ENCODE measurements around the gene ZNRD2.

Gene ZNRD2

DNA sequence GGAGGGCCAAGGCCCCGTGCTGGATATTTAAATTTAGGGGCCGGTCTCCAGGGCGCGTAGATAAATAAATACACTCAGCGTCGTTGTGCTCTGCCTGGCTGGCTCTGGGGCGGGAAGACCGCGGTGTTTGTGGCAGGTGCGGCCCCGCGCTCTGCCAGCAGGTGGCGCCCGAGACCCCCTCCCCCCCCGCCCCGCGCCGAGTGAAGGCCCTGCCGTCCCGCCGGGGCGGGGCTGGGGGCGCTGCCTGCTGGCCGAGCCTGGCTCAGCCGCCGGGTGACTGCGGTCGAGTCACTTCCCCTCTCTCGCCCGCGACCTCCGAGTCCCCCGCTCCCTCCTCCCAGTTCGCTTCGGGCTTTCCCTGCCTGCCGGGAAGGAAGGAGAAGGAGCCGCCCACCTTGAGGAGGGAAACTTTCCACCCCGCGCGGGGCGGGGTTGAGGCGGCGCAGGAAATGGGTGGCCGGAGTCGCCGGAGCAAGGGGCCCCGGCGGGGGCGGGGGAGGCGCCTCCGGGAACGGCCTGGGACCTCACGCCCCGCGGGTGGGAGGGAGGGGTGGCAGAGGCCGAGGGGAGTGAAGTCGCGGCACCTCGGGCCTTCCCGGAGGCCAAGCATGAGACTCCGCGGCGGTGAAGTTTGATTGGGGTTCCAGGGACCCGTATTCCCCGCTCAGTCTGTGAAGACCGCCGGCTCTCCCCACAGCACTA is 4.0 kb downstream of the ZNRD2 start:
- peak; percentile 98 for DNase-seq

DNA sequence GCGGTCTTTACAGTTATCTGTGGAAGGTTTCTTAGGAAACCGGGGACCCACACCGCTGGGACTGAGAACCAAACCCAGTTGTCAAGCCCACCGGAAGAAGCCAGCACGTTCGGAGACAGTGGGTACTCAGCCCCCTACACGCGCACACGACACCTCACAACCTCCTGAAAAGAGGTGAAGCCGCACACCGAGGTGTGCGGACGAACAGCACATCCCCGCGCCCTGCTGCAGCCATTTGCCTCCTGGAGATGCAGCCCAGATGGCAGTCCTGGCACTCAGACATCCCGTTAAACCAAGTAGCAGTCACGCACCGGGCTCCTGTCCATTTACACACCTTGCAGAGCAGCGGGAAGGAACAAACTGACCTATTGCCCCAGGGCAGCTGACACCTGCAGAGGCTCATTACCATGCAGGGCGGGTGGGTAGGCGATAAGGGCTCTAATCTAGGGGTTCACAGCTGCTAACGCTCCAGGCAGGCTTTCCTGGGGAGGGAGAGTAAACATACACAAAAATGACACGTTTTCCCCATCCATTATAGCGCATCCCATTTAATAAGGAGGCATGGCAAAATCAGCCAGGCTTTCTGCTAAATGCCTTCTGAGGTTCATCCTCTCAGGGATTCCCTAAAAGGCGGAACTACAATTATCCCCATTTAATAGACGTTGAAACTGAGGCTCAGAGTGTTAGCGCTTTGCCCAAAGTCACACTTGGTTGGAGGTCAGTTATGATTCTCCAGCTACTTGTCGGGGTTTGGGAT is 4.7 kb downstream of the ZNRD2 start:
- DNase-seq = no peak

DNA sequence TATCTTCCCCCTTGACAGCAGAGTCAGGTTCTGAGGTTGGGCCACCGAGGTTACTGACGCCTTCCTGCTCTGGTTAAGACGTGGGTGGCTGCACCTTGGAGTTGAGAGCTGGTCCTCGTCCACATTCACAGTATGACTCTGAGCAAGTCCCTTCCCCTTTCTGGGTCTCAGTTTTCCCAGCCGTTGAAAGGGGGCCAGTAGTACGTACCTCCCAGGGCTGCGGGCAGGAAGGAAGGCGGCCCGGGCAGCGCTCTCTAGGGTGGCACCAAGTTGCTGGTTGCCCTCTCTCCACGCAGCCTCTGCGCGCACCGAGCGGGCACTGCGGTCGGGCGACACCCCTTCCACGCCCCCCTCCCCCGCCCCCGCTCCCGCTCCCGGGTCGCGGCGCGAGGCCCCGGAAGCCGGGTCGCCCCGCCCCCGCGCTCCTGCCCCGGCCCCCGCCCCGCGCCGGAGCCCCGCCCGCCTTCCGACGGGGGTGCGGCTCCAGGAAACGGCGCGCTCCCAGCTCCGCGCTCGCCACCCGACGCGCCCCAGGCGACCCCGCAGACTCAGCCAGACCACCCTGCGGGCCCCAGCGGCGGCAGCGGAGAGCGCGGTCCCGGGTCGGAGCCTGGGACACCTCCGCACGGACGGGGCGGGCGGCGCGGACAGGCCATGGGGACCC is 5.4 kb downstream of the ZNRD2 start, which contains the start of gene EHBP1L1:
Gene EHBP1L1, plus strand, starts transcription at position 486 of the 664 bp plus-strand sequence. CDS start 250 bp downstream, outside the sequence.
- peak; percentile 62 for DNase-seq

DNA sequence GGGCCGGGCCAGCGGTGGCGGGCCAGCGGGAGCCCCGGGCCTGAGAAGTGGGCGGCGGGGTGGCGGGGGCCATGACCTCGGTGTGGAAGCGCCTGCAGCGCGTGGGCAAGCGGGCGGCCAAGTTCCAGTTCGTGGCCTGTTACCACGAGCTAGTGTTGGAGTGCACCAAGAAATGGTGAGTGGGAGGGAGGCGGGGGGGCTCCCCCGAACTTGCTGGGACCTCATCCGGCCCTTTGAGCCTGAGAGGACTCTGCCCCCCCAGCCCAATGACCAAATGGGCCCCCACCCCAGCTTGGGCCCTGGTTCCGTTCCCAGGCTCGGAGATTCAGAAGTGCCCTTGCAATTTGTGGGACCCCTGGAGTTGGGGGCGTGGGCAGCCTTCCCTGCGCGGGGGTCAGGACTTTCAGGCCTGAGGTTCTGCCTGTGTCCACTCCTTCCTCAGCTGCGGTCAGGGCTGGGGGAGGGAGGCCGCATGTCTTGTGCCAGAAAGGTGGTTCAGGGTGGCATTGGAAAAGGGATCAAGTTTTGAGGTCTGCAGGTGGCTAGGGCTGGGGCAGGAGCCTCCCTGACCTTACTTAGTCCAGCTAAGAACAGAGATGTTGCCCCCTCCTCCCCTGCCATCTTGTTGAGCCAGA is 6.1 kb downstream of the ZNRD2 start:
- DNase-seq = no peak

DNA sequence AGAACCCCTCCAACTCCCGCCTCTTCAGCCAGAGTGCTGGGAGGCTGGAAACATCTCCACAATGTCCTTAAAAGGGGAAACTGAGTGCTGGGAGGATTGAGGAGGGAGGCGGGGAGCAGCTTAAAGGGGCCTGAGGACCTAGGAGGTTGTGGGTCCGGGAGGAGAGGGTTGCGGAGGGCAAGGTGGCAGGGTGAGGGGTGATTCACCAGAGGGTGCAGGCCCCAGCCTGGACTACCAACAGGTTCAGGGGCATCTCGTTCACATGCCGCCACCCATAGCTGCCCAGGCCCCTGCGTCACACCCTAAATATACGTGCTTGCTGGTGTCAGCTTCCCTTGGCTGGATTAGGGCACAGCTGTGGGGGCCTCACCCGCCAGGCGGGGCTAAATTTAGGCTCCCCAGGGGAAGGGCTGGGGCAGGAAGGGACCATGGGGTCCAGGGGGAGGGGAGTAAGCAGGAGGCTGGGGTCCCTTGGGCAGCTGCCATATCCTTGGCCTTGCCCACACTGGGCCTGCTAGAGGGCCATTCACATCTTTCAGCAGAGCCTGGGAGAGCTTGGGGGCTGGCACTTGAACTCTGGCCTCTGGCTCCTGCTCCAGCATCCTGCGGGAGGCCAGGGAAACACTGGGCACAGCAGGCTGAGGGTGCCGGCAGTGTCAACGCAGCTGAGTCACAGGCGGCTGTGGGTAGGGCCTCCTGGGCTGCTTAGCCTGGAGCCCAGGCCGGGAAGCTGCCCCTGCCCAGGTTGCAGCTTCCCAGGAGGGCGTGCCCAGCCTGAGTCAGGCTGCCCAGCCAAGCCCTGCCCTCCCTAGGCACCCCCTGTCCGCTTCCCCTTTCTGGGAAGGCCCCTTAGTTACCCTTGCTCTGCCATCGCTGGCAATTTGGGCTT is 6.8 kb downstream of the ZNRD2 start:
- peak; percentile 85 for DNase-seq

DNA sequence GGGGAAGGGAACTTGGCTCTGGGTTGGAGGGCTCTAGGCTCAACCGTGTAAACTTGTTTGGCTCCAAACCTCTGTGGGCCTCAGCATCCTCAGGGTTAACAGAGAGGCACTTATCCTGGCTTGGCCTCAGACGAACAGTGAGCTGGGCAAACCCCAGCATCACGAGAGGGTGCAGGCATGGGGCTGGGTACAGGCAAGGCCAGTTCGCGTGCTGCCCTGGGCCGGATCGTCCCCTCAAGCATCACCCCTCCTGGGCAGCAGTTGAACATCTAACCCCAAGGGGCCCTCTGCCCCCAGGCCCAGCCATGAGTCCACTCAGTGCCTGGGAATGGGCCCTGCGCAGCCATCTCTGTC is 7.5 kb downstream of the ZNRD2 start:
- DNase-seq = no peak

DNA sequence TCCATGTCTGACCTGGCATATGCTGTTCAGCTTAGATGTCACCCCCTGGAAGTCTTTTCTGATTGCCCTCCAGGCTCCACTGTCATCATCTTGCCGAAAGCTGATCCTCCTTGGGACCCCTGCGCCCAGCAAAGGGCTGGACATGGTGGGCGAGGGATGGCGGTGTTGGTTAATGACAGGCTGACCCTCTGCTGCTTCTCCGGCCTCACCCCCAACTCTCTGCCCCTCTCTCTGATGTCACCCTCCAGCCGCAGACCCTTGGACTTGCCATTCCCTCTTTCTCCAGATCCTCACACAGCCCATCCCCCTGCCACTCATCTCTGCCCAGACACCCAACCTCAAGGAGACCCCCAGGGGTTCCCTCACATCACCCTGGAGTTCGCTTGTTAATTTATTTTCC is 7.9 kb downstream of the ZNRD2 start:
- no peak for DNase-seq

DNA sequence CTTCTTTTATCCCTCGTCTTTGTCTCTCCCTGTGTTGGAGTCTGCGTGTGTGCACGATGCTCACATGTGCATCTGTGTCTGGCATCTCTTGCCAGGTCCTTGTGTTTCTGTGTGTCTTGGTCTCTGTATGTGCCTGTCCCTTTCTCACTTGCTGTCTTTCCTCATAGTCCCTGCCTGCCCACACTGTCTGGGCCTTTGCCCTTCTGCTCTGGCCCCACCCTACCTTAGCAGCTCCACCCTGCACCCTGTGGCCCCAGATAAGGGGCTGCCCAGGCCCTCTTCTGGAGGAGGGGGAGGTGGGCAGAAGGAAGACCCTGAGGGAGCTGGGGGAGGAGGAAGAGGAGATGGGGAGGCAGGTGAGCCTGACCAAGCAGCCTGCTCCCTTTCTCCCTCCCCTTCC is 8.4 kb downstream of the ZNRD2 start:
- DNase-seq = no peak

DNA sequence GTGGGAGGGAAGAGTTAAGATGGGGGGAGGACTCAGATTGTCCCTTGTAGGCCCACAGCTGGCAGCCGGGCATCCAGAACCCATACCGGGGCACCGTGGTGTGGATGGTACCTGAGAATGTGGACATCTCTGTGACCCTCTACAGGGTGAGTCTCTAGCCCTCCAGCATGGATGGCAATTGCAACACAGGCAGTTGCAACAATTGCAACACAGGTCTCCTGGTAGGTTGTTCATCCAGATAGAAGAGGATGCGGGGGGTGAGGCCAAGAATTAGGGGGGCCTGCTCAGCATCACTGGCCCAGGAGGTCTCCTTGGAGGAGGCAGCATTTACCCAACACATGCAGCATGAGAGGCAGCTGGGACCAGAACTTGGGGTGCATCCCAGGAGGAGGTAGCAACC is 9.0 kb downstream of the ZNRD2 start:
- DNase-seq = no peak

DNA sequence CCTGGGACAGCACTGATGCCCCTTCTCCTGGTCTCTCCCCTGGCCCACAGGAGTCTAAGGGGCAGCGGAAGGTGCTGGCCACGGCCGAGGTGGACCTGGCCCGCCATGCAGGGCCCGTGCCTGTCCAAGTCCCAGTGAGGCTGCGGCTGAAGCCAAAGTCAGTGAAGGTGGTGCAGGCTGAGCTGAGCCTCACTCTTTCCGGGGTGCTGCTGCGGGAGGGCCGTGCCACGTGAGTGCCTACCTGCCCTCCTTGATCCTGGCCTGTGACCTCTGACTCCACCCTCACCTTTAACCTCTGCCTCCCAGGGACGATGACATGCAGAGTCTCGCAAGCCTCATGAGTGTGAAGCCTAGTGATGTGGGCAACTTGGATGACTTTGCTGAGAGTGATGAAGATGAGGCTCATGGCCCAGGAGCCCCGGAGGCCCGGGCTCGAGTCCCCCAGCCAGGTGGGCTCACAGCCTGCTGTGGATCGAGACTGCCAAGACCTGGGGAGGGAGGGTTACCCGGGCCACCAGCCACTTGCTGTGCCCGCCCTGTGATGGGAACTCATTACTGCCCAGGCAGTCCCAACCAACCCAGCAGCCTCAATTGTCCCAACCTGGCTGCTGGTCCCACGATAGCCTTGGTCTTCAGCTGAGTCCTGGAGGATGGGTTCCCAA is 9.9 kb downstream of the ZNRD2 start:
- no peak for DNase-seq

DNA sequence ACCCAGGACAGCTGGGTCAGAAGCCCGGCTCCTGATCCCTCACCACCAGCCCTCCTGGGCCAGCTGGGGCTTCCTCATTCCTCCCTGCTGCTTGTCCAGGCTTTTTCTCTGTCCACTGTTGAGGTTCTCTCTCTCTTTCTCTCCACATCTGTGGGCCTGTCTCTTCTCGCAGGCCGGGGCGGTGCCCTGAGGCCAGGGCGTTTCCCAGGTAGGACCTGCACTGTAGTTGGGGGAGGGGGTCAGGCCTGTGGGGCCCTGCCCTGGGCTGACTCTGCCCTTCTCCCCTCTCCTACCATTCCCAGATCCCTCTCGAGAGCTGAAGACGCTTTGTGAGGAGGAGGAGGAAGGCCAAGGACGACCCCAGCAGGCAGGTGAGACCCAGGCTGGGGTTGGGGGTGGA is 10.5 kb downstream of the ZNRD2 start:
- DNase-seq = no peak

DNA sequence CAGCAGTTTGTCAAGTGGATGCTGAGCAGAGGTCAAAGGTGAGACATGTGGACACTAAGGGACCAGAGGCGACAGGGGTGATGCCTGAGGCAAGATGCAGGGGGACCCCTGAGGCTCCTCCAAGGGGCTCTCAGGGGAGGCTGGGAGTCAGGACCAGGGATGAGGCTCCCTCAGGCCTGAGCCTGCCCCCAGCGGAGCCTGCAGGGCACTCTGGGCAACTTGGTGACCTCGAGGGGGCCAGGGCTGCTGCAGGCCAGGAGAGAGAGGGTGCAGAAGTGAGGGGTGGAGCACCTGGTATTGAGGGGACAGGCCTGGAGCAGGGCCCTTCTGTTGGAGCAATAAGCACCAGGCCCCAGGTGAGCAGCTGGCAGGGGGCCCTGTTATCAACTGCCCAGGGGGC is 11.7 kb downstream of the ZNRD2 start:
- no peak for DNase-seq

DNA sequence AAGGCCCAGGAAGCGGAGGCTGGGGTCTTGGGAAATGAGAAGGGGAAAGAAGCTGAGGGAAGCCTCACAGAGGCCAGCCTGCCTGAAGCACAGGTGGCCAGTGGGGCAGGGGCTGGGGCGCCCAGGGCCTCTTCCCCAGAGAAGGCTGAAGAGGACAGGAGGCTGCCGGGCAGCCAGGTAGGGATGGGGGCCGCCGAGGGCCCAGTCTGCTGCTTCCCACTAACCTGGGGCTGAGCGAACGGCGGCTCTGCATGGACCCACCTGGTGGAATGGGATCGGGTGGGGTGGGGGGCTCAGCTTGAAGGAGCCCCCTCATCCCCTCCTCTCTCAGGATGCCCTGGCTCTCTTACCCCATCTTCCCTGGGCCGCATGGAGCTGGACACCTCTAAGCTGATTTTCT is 13.3 kb downstream of the ZNRD2 start:
- DNase-seq = no peak

DNA sequence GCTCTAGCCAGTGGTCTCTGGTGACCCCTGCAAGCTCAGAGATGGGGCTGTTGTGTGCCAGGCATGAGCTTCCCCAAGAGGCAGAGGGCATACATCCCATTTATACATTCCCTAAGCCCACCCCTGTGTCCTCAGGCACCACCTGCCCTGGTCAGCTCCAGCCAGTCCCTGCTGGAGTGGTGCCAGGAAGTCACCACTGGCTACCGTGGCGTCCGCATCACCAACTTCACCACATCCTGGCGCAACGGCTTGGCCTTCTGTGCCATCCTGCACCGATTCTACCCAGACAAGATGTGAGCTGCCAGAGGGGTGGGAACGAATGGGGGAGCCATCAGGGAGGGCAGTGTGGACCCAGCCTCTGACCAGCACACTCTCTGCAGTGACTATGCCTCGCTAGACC is 13.8 kb downstream of the ZNRD2 start:
- no peak for DNase-seq

DNA sequence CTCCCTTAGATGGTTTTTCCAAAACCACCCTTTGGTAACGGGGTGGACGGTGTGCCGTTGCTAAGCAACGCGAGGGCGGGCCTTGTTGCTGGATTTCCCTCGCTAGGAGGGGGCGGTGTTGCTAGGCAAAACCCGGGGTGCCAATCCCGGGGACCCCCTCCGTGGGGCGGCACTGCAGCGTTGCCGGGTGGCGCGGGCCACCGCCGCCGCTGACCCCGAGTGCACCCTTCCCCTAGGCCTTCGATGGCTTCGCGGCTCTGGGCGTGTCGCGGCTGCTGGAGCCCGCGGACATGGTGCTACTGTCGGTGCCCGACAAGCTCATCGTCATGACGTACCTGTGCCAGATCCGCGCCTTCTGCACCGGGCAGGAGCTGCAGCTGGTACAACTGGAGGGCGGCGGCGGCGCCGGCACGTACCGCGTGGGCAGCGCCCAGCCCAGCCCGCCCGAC is 14.5 kb downstream of the ZNRD2 start:
- DNase-seq = no peak

DNA sequence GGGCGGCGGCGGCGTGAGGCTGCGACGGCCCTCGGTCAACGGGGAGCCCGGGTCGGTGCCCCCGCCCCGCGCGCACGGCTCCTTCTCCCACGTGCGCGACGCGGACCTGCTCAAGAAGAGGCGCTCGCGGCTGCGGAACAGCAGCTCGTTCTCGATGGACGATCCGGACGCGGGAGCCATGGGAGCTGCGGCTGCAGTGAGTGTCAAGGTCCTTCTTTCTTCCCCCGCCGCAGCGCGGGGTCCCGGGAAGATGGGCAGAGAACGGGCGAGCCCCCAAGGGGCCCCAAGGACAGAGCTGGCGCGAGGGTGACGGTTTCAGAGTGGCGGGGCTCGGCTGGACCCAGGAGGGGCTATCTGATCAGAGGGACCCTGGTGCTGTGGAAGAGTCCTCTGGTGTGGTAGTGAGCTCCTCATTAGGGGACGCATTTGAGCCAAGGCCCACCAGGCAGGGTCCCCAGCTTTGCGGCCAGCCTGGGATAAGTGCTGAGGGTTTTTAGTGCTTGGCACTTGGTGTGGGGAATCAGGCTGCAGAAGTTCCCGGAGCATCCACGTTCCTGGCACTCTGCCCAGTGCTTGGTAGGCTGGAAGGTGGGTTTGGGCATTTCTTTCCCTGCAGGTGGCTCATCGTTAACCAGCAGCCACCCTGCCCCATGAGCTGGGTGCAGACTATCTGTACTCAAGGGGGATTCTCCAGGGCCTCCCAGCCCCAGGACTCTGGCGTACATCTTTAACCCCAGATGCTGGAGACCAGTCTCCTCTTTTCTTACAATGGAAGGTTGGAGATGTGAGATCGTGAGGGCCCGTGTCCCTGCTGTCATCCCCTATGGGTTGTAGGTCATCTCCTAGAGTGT is 15.3 kb downstream of the ZNRD2 start:
- no peak for DNase-seq

DNA sequence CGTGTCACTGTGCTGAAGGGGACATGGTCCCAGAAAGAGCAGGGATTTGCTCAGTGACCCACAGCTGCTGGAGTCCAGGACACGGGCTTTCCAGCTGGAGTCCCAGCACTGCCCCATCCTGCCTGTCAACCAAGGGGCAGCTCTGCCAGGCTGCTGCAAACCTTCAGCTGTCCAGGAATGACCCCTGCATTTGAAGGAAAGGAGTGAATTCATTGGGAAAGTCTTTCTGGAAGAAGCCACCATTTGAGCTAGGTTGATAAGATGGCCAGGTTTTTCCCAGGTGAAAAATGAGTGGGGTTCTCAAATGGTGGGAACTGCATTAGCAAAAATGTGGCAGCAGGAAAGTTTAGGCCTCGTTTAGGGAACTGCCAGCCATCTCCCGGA is 16.0 kb downstream of the ZNRD2 start:
- no peak for DNase-seq

DNA sequence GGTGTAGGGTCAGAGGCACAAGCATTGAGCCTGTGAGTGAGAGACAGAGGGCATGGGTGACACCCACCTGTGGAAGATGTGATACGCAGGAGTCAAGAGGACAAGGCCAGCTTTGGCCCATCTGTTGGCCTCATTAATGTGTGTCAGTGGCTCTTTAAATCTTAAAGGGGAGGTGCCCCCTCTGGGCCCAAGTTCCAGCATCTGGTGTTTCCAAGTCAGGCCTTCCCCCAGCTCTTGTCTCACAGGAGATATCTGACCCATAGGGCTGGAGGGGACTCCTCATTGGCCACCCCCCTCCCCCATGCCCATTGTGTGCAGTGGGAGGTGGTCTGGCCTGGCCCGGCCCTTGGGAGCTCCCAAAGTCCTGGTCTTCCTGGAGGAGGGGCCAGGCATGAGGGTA is 16.4 kb downstream of the ZNRD2 start:
- DNase-seq = peak; percentile 44

DNA sequence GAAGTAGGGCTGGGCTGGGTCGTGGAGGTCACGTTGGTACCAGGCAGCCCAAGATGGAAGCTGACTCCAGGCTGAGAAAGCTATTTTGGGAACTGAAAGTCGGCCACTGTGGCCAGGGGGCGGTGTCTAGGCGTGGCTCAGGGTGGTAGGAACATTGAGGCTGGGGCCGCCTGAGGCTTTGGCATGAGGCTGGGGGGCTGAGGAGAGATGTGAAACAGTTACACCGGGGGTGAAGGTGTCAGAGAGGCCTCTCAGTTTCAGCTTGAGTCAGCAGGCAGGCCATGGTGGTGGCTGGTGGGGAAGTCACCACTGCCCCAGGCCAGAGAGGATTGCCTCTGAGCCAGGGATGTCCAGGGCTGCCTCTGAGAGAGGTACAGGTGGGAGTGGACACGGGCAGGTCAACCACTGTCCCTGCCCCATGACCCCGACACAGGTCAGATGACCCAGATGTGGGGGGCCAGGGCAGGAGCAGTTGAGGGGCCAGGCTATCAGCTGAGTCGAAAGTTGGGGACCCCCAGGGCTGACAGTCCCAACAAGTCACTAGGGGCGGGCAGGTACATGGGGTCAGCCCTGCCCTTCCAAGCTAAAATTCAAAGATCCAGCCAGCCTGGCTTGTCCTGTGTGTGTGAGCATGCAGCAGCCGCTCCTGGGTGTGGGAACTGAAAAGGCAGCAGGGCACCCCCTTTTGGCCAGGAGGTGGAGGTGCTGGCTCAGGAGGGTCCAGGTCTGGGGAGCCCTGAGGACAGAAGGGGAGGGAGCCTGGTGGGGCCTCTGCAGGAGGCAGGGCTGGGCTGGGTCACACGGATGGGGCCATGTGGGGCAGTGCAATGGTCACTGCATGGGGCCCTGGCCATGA is 18.1 kb downstream of the ZNRD2 start:
- peak; percentile 57 for DNase-seq
